ENCODE results near the gene ABCC5.
"Not testable (repeated sequence)": the region's sequence is repeated elsewhere in the genome, so short reads cannot be mapped to it uniquely, and the experiment has no call there.

The ABCC5 gene

DNA sequence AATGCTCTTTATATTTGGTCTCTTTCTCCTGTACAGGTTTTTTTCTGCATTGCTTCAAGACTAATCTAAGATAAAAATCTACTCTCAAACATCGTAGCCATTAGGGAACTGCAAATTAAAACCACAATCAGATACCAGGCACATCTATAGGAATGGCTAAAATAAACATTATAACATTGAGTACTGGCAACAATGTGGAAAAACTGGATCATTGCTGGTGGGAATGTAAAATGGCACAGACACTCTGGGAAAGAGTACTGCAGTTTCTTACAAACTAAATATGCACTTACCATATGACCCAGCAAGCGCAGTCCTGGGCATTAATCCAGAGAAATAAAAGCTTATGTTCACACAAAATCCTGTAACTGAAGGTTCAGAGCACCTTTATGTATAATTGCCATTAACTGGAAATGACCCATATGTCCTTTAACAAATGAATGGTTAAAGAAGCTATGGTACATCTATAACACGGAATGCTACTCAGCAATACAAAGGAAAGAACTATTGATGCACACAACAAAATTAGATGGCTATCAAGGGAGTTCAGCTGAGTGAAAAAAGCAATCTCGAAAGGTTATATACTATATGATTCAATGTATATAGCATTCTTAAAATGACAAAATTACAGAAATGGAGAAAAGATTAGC is 6.3 kb downstream of the ABCC5 start:
- ATAC-seq (ENCODE audit: low read depth) (no peak), DNase-seq (ENCODE audit: low spot score) (no peak)
- Histone ChIP-seq H3K27me3 (ENCODE audit: insufficient read depth, poor library complexity, severe bottlenecking) (no peaks in the 10 kb centered on the region), H3K36me3 (ENCODE audit: low read depth) (peaks cover 28% of the 10 kb centered on the region), H3K4me1 (ENCODE audit: insufficient read depth, poor library complexity, severe bottlenecking) (peaks cover 8% of the 10 kb centered on the region), H3K9me3 (ENCODE audit: severe bottlenecking) (no peaks in the 10 kb centered on the region), H3K27ac (ENCODE audit: poor library complexity, severe bottlenecking) (no peak overlapping the region), H3K4me3 (ENCODE audit: severe bottlenecking) (no peak overlapping the region)
- TF ChIP-seq, protein P1, sequence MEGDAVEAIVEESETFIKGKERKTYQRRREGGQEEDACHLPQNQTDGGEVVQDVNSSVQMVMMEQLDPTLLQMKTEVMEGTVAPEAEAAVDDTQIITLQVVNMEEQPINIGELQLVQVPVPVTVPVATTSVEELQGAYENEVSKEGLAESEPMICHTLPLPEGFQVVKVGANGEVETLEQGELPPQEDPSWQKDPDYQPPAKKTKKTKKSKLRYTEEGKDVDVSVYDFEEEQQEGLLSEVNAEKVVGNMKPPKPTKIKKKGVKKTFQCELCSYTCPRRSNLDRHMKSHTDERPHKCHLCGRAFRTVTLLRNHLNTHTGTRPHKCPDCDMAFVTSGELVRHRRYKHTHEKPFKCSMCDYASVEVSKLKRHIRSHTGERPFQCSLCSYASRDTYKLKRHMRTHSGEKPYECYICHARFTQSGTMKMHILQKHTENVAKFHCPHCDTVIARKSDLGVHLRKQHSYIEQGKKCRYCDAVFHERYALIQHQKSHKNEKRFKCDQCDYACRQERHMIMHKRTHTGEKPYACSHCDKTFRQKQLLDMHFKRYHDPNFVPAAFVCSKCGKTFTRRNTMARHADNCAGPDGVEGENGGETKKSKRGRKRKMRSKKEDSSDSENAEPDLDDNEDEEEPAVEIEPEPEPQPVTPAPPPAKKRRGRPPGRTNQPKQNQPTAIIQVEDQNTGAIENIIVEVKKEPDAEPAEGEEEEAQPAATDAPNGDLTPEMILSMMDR (IDR thresholded peaks at IDR 0.05; ENCODE audit: poor library complexity, severe bottlenecking): no peak

DNA sequence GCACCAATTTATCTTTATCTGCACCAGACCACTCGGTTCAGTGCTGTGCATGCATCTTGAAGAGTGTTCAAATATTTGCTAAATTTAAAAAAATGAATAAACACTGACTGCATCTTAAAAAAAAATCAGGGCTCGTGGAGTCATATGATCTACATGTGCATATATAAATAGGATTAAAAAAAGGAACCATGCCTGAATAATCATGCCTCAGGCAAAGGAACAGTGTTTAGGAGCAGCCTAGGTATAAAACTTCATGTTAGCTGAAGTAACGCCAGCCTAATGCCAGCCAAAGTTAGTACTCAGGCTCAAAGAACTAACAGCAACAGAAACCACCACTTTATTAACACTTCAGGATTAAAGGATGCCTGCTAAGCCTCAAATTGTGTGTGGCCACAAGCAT is 9.5 kb downstream of the ABCC5 start:
- no peak overlapping the region for H3K27ac ChIP-seq (ENCODE audit: poor library complexity, severe bottlenecking)
- H3K36me3 ChIP-seq (ENCODE audit: low read depth): peaks cover 35% of the 10 kb centered on the region
- TF ChIP-seq, protein P1 (IDR thresholded peaks at IDR 0.05; ENCODE audit: poor library complexity, severe bottlenecking): no peak
- H3K4me1 ChIP-seq (ENCODE audit: insufficient read depth, poor library complexity, severe bottlenecking): peaks cover 26% of the 10 kb centered on the region
- DNase-seq (ENCODE audit: low spot score) (no peak), ATAC-seq (ENCODE audit: low read depth) (no peak)
- H3K27me3 ChIP-seq (ENCODE audit: insufficient read depth, poor library complexity, severe bottlenecking): no peaks in the 10 kb centered on the region
- no peak overlapping the region for H3K4me3 ChIP-seq (ENCODE audit: severe bottlenecking)
- H3K9me3 ChIP-seq (ENCODE audit: severe bottlenecking): no peaks in the 10 kb centered on the region

DNA sequence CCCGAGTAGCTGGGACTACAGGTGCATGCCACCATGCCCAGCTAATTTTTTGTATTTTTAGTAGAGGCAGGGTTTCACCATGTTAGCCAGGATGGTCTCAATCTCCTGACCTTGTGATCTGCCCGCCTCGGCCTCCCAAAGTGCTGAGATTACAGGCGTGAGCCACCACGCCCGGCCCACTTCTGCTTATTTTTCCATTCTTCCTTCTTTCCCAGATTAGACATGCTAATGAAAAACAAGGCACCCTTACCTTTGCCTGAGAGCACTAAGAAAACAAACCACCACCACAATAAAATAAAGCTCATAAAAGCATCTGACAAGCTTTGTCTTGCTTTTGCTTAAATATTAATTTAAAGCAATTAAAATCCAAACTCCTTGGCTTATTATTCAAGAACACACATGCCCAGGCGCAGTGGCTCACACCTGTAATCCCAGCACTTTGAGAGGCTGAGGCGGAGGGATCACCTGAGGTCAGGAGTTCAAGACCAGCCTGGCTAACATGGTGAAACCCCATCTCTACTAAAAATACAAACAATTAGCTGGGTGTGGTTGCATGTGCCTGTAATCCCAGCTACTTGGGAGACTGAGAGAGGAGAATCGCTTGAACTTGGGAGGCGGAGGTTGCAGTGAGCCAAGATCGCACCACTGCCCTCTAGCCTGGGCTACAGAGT is 10.4 kb downstream of the ABCC5 start:
- H3K27me3 ChIP-seq (ENCODE audit: insufficient read depth, poor library complexity, severe bottlenecking); H3K9me3 ChIP-seq (ENCODE audit: severe bottlenecking); ATAC-seq (ENCODE audit: low read depth); H3K4me3 ChIP-seq (ENCODE audit: severe bottlenecking); DNase-seq (ENCODE audit: low spot score): not testable (repeated sequence)
- peak overlapping the region; percentile 79 for H3K27ac ChIP-seq (ENCODE audit: poor library complexity, severe bottlenecking)
- H3K36me3 ChIP-seq (ENCODE audit: low read depth): peaks cover 34% of the 10 kb centered on the region
- peaks cover 29% of the 10 kb centered on the region for H3K4me1 ChIP-seq (ENCODE audit: insufficient read depth, poor library complexity, severe bottlenecking)

DNA sequence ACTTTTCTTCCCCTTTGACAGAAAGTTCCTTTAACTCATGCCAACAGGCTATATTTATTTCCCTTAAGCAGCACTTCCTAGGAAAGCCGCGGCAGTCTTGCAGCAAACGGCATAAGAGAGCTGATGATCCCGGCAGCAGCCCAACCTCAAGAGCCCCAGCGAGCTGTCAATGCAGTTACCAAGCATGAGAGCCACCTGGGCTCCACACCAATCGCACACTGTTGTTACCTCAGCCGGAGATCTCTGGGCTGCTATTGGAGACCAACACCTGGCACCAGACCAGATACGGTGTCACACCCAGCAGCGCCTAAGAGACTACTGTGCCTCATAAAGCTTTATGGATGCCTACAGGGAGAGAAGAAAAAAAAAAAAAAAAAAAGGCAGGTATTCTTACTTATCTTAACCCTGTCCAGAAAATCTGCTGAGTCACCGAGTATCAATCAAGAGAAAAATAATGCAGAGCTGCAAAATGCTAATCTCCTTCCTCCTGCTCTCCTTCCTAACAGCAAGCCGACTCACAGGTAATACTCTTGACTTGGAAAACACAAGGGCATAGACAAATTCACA is 11.7 kb downstream of the ABCC5 start:
- peaks cover 22% of the 10 kb centered on the region for H3K36me3 ChIP-seq (ENCODE audit: low read depth)
- H3K4me1 ChIP-seq (ENCODE audit: insufficient read depth, poor library complexity, severe bottlenecking): peaks cover 29% of the 10 kb centered on the region
- no peaks in the 10 kb centered on the region for H3K27me3 ChIP-seq (ENCODE audit: insufficient read depth, poor library complexity, severe bottlenecking)
- peak overlapping the region; percentile 79 for H3K27ac ChIP-seq (ENCODE audit: poor library complexity, severe bottlenecking)
- H3K4me3 ChIP-seq (ENCODE audit: severe bottlenecking): no peak overlapping the region
- peak; percentile 91 for DNase-seq (ENCODE audit: low spot score)
- ATAC-seq (ENCODE audit: low read depth): peak; percentile 97
- H3K9me3 ChIP-seq (ENCODE audit: severe bottlenecking): no peaks in the 10 kb centered on the region
- TF ChIP-seq, protein P1 (IDR thresholded peaks at IDR 0.05; ENCODE audit: poor library complexity, severe bottlenecking): no peak

DNA sequence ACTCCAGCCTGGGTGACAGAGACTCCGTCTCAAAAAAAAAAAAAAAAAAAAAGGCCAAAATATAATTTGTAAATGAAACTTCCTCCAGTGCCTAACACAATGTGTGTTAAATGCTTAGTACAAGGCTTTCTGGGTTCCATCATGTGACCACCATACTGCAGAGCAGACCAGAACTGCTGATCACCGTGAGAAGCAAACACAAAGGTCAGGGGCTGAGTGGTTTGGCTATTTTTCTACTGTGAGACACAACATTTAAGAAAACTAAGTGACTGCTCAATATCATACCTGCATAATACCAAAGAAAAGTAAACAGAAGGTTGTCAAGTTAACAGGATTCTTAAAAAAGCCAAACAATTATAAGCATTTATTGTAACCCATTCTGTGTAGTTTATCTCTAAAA is 13.2 kb downstream of the ABCC5 start:
- Histone ChIP-seq H3K27me3 (ENCODE audit: insufficient read depth, poor library complexity, severe bottlenecking) (no peaks in the 10 kb centered on the region), H3K4me3 (ENCODE audit: severe bottlenecking) (no peak overlapping the region), H3K9me3 (ENCODE audit: severe bottlenecking) (no peaks in the 10 kb centered on the region), H3K27ac (ENCODE audit: poor library complexity, severe bottlenecking) (peak overlapping the region; percentile 79), H3K36me3 (ENCODE audit: low read depth) (peaks cover 26% of the 10 kb centered on the region), H3K4me1 (ENCODE audit: insufficient read depth, poor library complexity, severe bottlenecking) (peaks cover 29% of the 10 kb centered on the region)
- TF ChIP-seq, protein P1 (IDR thresholded peaks at IDR 0.05; ENCODE audit: poor library complexity, severe bottlenecking): no peak
- DNase-seq (ENCODE audit: low spot score) (no peak), ATAC-seq (ENCODE audit: low read depth) (no peak)

Data from RWPE2 (cell line).